Stimulated activated CD4-positive, alpha-beta T cell treated with anti-CD3 and anti-CD28 coated beads, Interleukin-4, amount 100 ng/mL, for 1 hour (primary cell): ENCODE results near the gene TCF7L1.
A peak's percentile ranks its signal among the peaks of the same experiment; 100 is the strongest.
"Not testable (repeated sequence)": the region's sequence is repeated elsewhere in the genome, so short reads cannot be mapped to it uniquely, and the experiment has no call there.

Source experiments
- DNase-seq: peaks from one replicate; pipeline ENCODE4 v3.0.0-alpha.2; 2020

TCF7L1 gene

GRCh38 chr2:85132834-85133637 lies at the start of gene TCF7L1:
Gene TCF7L1 (plus strand): TSS chr2:85133392. CDS start chr2:85133685, 293 bp downstream.
- peak; percentile 27 for DNase-seq

- no peak for DNase-seq
These were observed 47.6 kb upstream of the TCF7L1 start for GRCh38 chr2:85085563-85085962.

GRCh38 chr2:85087541-85087940 lies 45.7 kb upstream of the TCF7L1 start:
- DNase-seq = no peak

GRCh38 chr2:85088921-85089320 lies 44.3 kb upstream of the TCF7L1 start:
- DNase-seq = no peak

GRCh38 chr2:85089585-85089984 lies 43.6 kb upstream of the TCF7L1 start:
- no peak for DNase-seq

- no peak for DNase-seq
These were observed 41.4 kb upstream of the TCF7L1 start for GRCh38 chr2:85091838-85092237.

- DNase-seq = no peak
These were observed 38.1 kb upstream of the TCF7L1 start for GRCh38 chr2:85095094-85095493.

- no peak for DNase-seq
These were observed 36.6 kb upstream of the TCF7L1 start for GRCh38 chr2:85096616-85097015.

GRCh38 chr2:85104228-85104627 lies 29.0 kb upstream of the TCF7L1 start:
- no peak for DNase-seq

- no peak for DNase-seq
These were observed 26.6 kb upstream of the TCF7L1 start for GRCh38 chr2:85106489-85107180.

GRCh38 chr2:85110991-85111560 lies 22.1 kb upstream of the TCF7L1 start:
- DNase-seq = no peak

GRCh38 chr2:85111819-85112281 lies 21.3 kb upstream of the TCF7L1 start:
- DNase-seq = no peak

GRCh38 chr2:85112906-85113625 lies 20.1 kb upstream of the TCF7L1 start:
- DNase-seq = no peak

- no peak for DNase-seq
These were observed 18.4 kb upstream of the TCF7L1 start for GRCh38 chr2:85114586-85115330.

GRCh38 chr2:85116207-85116606 lies 17.0 kb upstream of the TCF7L1 start:
- no peak for DNase-seq

- no peak for DNase-seq
These were observed 13.3 kb upstream of the TCF7L1 start for GRCh38 chr2:85119900-85120299.

GRCh38 chr2:85120363-85120762 lies 12.8 kb upstream of the TCF7L1 start:
- no peak for DNase-seq

GRCh38 chr2:85126462-85126861 lies 6.7 kb upstream of the TCF7L1 start:
- DNase-seq = not testable (repeated sequence)

GRCh38 chr2:85129861-85130260 lies 3.3 kb upstream of the TCF7L1 start:
- no peak for DNase-seq

- no peak for DNase-seq
These were observed 2.8 kb upstream of the TCF7L1 start for GRCh38 chr2:85130407-85130806.

- no peak for DNase-seq
These were observed 2.1 kb upstream of the TCF7L1 start for GRCh38 chr2:85131116-85131515.

- DNase-seq = no peak
These were observed 795 bp upstream of the TCF7L1 start for GRCh38 chr2:85132397-85132796.
